Endothelial cell (in vitro differentiated cells): ENCODE data around the gene NCF2. TPM values are rescaled to one million over a fixed set of nuclear protein-coding genes. Genes with fewer than 3 reads are reported as not detected.

Experiments
- DNase-seq: peaks from one replicate; pipeline ENCODE4 v3.0.0; 2021; ENCODE audit warnings: low spot score
- H3K27ac Mint-ChIP-seq: one replicate; pipeline ENCODE4 v1.8.0; 2021; ENCODE audit warnings: mixed read lengths, inconsistent platforms; ENCODE audit not compliant: unreplicated experiment
- H3K27me3 Mint-ChIP-seq: one replicate; pipeline ENCODE4 v1.8.0; 2021; ENCODE audit warnings: mild to moderate bottlenecking, moderate library complexity, mixed read lengths, inconsistent platforms; ENCODE audit not compliant: unreplicated experiment
- H3K36me3 Mint-ChIP-seq: one replicate; pipeline ENCODE4 v1.8.0; 2021; ENCODE audit warnings: mild to moderate bottlenecking, low read depth, mixed read lengths, inconsistent platforms; ENCODE audit not compliant: unreplicated experiment
- H3K4me1 Mint-ChIP-seq: one replicate; pipeline ENCODE4 v1.8.0; 2021; ENCODE audit warnings: mild to moderate bottlenecking, mixed read lengths, inconsistent platforms; ENCODE audit not compliant: unreplicated experiment
- H3K4me3 Mint-ChIP-seq: one replicate; pipeline ENCODE4 v1.8.0; 2021; ENCODE audit warnings: mild to moderate bottlenecking, mixed read lengths, inconsistent platforms; ENCODE audit not compliant: unreplicated experiment
- H3K9me3 Mint-ChIP-seq: one replicate; pipeline ENCODE4 v1.8.0; 2021; ENCODE audit warnings: mixed read lengths, inconsistent platforms; ENCODE audit not compliant: unreplicated experiment
- total RNA-seq: library from RNA; stranded (reverse); fragmentation: NEBNext Ultra II Directional; extraction: Animal tissue kit (Norgen Biotek cat#: 25700); gene quantifications from one replicate; pipeline ENCODE4 v1.2.1, GENCODE V29; 2021; ENCODE audit not compliant: unreplicated experiment
- TF ChIP-seq, protein P1 (sequence below): fragments of 200-600 bp; sonication (generic); IDR thresholded peaks from one replicate; pipeline ENCODE4 v1.5.0; 2021; ENCODE audit warnings: antibody characterized with exemption; ENCODE audit not compliant: unreplicated experiment

NCF2 gene
- total RNA-seq, 1 donor from 2014 or later, result 0.67 TPM

DNA sequence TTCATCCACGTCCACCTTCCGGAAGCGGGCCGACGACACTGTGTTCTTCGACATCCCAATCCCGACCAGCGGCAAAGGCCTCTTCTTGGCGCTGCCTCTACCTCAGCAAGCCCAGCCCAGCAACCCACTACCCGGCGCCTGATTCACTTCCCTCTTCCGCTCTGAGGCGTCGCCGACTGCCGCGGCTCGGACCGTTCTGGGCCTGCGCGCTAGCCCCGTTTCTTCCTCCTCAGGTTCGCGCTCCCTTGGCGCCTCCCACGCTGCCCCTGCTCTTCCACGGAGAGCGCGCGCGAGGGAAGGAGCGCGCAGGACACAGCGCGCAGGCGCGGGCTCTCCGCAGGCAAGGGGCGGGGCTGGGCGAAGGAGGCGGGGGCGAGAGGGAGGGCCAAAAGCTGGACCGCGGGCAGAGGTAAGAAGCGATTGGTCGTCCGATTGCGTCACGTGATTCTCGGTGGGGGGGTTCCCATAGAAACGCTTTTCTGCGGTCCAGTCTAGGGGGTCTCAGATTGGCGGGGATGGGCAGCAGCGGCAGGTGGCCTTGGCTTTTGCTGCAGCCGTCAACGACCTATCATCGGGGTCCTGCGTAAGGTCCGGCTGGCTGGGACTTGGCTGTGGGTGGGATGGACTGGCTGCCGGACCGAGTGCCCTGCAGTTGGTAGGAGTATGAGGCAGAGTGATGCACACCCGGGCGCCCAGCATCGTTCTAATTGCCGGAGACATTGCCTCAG lies 45.5 kb upstream of the NCF2 start, which contains the start of gene ARPC5:
TSS of gene ARPC5 (minus strand) at position 178 of the 728 bp plus-strand sequence. CDS start at position 54, 124 bp downstream.
- Mint-ChIP-seq H3K27ac (peak within 1 kb of the TSS; percentile 97), H3K4me3 (peak within 1 kb of the TSS; percentile 99), H3K36me3 (peaks cover 2% of the 10 kb centered on the region), H3K4me1 (peaks cover 26% of the 10 kb centered on the region), H3K9me3 (no peaks in the 10 kb centered on the region), H3K27me3 (peaks cover 5% of the 10 kb centered on the region)
- TF ChIP-seq, protein P1, sequence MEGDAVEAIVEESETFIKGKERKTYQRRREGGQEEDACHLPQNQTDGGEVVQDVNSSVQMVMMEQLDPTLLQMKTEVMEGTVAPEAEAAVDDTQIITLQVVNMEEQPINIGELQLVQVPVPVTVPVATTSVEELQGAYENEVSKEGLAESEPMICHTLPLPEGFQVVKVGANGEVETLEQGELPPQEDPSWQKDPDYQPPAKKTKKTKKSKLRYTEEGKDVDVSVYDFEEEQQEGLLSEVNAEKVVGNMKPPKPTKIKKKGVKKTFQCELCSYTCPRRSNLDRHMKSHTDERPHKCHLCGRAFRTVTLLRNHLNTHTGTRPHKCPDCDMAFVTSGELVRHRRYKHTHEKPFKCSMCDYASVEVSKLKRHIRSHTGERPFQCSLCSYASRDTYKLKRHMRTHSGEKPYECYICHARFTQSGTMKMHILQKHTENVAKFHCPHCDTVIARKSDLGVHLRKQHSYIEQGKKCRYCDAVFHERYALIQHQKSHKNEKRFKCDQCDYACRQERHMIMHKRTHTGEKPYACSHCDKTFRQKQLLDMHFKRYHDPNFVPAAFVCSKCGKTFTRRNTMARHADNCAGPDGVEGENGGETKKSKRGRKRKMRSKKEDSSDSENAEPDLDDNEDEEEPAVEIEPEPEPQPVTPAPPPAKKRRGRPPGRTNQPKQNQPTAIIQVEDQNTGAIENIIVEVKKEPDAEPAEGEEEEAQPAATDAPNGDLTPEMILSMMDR, result no peak
- DNase-seq, result peak; percentile 97

DNA sequence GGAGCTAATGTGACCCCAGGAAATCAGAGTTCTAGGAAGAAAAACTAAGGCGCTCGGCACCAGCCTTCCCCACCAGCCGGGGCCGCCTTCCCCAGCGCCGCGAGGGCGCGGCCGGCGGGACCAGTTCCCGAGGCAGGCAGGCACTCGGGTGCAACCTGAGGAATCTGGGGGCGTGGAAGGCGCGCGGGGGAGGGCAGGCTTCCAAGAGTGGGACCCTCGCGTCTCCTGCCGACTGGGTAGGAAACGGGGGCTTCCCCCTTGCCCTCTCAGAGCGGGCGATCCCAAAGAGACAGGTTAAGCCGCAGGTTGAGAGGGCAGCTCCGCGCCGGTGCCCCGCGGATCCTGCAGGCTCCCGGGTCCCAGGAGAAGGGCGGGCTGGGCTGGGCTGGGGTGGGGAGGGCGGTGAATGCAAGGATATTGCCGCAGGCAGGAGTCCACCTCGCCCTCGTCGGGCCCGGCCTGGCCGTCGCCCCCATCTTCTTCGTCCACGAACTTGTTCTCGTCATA lies 44.9 kb upstream of the NCF2 start:
- DNase-seq, result peak; percentile 61
- peaks cover 5% of the 10 kb centered on the region for H3K27me3 Mint-ChIP-seq
- H3K27ac Mint-ChIP-seq, result peak overlapping the region; percentile 97
- H3K9me3 Mint-ChIP-seq, result no peaks in the 10 kb centered on the region
- H3K4me1 Mint-ChIP-seq, result peaks cover 29% of the 10 kb centered on the region
- TF ChIP-seq, protein P1, result no peak
- peak overlapping the region; percentile 99 for H3K4me3 Mint-ChIP-seq
- H3K36me3 Mint-ChIP-seq, result peaks cover 7% of the 10 kb centered on the region

DNA sequence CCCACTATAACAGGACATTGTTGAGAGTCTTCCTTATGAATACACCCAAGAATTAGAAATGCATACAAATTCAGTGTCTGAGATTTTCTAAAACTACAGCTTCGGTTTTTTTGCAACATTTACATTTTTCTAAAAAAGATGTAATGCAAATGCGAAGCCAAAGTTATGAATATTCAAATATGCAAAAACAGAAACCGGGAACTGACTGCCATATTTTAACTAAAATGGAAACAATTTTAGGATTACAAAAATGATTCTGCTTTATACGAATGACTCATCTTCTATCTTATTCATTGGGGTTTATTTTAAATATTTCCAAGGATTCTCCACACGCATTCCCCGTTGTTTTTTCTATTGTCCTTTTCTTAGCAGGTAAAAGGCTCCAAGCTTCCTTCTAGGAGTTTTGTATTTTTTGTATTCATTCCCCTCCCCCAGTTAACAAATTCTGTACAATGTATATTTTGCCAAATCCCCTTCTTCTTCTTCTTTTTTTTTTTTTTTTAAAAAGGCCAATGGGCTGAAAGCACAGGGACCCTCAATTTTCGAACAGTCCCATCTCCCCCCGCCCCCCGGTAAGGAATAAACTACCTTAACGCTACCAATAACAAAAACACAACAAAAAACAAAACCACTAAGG lies 44.3 kb upstream of the NCF2 start:
- no peak for DNase-seq
- peak overlapping the region; percentile 99 for H3K4me3 Mint-ChIP-seq
- peaks cover 5% of the 10 kb centered on the region for H3K27me3 Mint-ChIP-seq
- H3K4me1 Mint-ChIP-seq, result peaks cover 29% of the 10 kb centered on the region
- TF ChIP-seq, protein P1, result no peak
- H3K36me3 Mint-ChIP-seq, result peaks cover 9% of the 10 kb centered on the region
- peak overlapping the region; percentile 95 for H3K27ac Mint-ChIP-seq
- no peaks in the 10 kb centered on the region for H3K9me3 Mint-ChIP-seq

DNA sequence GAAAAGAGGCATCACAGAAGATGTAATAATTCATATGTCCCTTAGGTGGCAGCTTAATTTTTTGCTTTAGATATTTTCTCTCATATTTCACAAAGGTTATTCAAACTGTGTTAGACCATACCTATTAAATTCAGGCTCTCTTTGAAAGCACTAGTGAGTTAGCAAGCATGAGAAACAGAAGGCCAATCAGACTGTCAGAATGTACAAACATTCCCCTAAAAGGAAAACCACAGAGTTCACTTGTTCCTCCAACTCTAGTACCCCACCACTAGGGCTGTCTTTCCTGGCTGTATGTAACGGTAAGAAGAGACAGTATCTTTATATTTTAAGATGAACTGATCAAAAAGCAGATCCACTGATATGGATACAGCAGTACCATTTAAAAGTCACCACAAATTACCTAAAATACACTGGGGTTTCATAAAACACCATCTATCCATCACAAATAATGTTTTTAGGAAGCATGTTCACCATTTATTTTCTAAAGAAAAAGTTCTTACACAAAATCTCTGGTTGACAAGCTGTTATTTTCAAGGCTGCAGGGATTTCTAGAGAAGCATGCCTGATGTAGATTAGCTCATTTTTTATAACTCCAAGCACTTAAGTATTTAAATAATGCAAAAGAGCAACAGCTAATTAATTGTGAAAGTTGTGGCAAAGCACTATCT lies 43.6 kb upstream of the NCF2 start:
- peak overlapping the region; percentile 99 for H3K4me3 Mint-ChIP-seq
- H3K4me1 Mint-ChIP-seq, result peaks cover 30% of the 10 kb centered on the region
- H3K36me3 Mint-ChIP-seq, result peaks cover 15% of the 10 kb centered on the region
- peak overlapping the region; percentile 95 for H3K27ac Mint-ChIP-seq
- H3K9me3 Mint-ChIP-seq, result no peaks in the 10 kb centered on the region
- peaks cover 5% of the 10 kb centered on the region for H3K27me3 Mint-ChIP-seq
- DNase-seq, result no peak
- TF ChIP-seq, protein P1, result peak; percentile 77
